Measurements from ENCODE around the gene WDR46.

DNA sequence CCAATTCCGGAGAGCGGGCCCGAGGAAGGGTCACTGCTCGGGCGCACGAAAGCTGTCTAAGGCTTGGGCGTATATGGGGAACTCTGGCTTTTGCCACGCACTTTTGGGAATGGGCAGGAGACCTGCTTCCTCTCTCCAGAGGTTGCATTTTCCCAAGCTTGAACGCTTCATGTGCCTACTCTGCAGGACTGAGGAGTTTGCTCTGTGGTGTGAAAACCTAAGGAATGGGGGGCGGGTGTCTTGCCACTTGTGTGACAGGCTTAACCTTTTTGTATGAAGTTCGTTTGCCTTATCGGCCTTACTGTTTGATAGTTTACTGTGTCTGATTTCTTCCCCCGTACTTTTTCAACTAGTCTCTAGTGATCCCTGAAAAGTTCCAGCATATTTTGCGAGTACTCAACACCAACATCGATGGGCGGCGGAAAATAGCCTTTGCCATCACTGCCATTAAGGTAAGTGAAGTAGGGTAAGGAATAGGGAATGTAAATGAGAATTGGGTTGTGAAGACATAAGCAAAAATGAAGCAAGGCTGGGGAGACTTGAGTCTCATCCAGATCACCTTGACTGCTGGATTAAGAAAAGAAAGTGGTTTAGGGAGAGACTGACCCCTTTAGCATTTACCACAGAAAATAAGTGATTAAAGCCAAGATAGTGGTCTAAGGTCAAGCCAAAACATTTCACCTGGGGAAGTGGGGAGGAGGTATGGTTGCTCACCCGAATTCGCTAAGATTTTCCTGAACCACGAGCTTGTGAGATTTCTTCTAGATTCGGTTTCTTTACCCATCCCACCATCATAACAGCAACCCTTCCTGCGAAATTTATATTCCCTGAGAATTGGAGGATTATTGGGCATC, 16.5 kb downstream of the WDR46 start:
- TF ChIP-seq EZH2 (IDR thresholded peaks at IDR 0.05) = no peak
- TF ChIP-seq CTCF (IDR thresholded peaks at IDR 0.05) = no peak
- no peak for TF ChIP-seq EZH2phosphoT487 (IDR thresholded peaks at IDR 0.05)

Measured in neural progenitor cell (in vitro differentiated cells).